ENCODE results near the gene PPP1R12B.
"Not testable (repeated sequence)": the region's sequence is repeated elsewhere in the genome, so short reads cannot be mapped to it uniquely, and the experiment has no call there.

The PPP1R12B gene

GRCh38 chr1:202493112-202493511 is 144.6 kb downstream of the PPP1R12B start:
- not testable (repeated sequence) for DNase-seq

GRCh38 chr1:202498542-202498941 is 150.0 kb downstream of the PPP1R12B start:
- no peak for DNase-seq

GRCh38 chr1:202499997-202500396 is 151.5 kb downstream of the PPP1R12B start:
- not testable (repeated sequence) for DNase-seq

- DNase-seq: peak; percentile 45
Observed at GRCh38 chr1:202501281-202501680, 152.8 kb downstream of the PPP1R12B start.

DNA sequence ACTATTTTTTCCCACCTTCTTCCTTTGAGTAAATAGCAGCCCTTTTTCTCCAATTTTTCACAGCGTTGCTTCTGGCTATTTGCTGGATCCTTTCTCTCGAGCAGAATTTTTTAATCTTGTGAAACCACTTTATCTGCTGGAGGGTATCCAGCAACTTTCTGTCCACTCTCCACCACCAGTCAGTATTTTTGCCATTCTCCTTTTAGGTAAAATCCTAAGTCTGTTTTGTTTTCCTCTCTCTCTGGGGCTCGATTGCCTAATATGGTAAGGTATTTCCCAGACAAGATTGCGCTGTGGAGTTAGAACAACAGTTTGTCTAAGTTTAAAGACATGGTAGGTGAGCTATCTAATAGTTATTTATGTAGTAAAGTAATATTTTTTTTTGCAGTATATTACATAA is 156.9 kb downstream of the PPP1R12B start:
- no peak for DNase-seq

GRCh38 chr1:202505880-202506575 is 157.5 kb downstream of the PPP1R12B start:
- DNase-seq: not testable (repeated sequence)

DNA sequence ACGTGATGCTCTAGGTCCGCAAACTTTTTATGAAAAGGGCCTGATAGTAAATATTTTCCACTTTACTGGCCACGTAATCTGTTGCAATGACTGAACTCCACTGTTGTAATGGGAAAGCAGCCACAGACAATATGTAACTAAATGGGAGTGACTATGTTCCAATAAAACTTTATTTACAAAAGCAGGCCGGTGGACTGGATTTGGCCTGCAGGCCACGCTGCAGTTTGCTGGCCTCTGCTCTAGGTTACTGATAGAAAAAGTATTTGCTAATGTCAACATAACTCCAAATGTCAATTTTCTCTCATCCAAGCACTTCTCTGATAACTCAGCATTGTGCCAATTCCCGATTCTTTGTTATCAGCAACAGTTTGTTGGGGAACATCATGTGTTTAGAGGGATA is 160.4 kb downstream of the PPP1R12B start:
- DNase-seq: not testable (repeated sequence)

DNA sequence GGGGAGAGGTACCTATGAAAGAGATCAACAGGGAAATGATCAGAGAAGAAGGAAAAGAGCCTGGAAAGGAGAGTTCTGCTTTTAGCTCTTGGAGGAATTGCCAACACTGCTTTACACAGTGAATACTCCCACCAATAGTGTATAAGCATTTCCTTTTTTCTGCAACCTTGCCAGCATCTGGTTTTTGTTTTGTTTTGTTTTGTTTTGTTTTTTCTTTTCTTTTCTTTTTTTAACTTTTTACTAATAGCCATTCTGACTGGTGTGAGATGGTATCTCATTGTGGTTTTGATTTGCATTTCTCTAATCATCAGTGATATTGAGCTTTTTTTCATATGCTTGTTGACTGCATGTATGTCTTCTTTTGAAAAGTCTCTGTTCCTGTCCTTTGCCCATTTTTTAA is 165.4 kb downstream of the PPP1R12B start:
- peak; percentile 17 for DNase-seq

DNA sequence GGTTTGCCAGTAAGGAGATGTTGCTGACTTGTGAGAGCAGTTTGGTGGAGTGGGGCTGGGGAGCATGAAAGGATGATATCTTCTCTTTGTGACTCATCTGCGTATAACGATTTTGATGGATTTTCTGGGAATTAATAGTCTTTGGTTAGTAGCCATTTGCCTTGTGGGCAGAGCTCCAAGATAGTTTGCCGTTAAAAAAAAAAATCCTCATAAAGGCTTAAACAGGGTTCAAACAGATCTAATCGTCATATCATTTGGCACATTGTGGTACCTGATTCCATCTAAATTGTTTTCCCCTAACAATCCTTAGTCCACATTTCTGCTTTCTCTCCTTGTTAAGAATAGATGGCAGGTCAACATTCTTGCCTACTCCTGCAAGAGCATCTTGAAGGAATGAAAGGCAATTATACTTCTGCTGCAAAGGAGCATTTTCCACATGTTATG is 168.0 kb downstream of the PPP1R12B start:
- no peak for DNase-seq

GRCh38 chr1:202517146-202517545 is 168.6 kb downstream of the PPP1R12B start:
- DNase-seq: not testable (repeated sequence)

GRCh38 chr1:202518180-202518579 is 169.7 kb downstream of the PPP1R12B start:
- not testable (repeated sequence) for DNase-seq

GRCh38 chr1:202518905-202519304 is 170.4 kb downstream of the PPP1R12B start:
- not testable (repeated sequence) for DNase-seq

DNA sequence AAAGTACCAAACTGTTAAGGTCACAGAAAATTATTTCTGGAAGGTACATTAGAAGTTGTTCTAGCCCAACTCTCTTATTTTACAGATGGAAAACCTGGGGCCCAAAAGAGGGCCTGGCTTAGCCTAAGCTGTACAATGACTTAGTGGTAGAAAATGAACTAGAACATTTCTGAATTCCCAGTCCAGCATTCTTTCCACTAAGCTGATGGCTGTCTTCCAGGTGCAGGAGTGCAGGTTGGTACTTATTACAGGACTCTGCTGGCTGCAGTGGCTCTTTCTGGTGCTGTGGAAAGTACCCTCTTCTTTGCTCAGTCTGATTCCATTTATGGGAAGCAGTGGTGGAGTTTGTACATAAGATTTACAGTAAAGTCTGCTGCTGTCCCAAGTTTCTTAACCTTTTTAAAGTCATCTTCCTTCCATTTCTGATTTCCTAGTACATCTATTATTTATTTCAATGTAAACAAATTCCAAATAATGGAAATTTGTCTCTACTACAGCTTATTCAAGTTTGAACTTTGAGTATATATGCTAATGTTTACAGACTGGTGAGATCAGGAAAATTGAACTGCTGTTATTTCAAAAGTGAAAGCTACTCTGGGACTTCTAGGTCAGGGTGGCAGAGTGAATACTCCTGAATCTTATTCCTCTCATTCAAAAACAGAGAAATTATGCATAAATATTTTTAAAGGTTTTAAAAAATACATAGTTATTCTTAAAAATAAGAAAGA is 171.8 kb downstream of the PPP1R12B start:
- not testable (repeated sequence) for DNase-seq

DNA sequence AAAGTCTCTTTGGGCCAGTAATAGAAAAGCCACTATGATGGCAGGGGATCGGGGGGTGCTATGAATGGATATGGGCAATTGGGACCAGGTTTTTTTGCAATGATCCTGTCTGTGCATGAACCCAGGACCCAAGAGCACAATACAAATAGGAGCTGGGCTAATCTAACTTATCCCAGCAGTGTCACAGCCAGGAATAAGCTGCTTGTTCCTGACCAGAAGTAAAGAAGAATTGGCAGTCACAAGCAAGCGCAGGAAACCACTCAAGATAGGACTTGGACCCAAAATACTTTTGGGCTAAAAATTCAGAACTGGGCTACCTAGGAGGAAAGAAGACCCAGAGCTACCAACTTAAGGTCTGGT is 172.3 kb downstream of the PPP1R12B start:
- DNase-seq: not testable (repeated sequence)

DNA sequence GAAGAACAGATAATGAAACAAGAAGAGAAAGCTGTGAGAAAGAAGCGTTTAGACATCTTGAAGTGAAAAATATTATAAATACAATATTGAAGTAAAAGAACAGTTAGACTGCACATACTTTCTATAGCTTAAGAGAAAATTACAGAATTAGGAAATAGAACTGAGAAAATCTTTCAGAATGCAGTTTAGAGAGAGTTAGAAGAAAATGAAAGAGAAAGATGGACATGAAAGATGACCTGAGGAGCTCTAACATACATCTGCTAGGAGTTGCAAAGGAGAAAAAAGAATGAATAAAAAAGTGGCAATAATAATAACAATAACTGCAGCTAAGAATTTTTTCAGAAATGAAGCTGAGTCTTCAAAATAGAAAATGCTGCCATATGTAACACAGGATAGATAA is 173.0 kb downstream of the PPP1R12B start:
- DNase-seq: peak; percentile 8

- no peak for DNase-seq
Observed at GRCh38 chr1:202521886-202522285, 173.4 kb downstream of the PPP1R12B start.

- DNase-seq: peak; percentile 66
Observed at GRCh38 chr1:202526056-202526455, 177.6 kb downstream of the PPP1R12B start.

DNA sequence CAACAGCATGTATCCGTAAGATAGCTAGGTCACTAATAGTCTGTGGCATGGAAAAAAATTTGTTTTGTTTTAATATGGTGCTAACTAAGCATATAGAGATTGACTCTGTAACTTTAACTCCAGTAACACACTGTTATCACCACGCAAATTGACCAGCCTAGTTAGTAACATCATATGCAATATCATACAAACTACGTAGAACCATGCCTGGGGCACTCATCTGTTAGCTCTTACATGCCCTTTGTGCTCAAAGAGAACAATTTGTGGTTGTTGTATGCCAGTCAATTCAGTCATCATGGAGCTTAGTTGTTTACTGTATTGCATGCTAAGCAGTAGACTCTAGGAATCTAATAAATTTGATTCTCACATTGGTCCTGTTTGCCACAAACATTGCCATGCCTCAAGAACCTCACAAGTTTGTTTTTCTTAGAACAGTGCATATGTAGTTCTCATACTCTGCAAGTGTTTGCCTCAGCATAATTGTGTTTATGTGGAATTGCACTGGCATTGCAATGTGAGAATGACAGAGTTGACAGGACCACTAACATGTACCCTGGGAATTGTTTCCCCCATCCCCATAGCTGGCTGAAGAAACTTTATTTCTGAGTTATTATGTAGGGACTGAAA is 179.7 kb downstream of the PPP1R12B start:
- DNase-seq: not testable (repeated sequence)

DNA sequence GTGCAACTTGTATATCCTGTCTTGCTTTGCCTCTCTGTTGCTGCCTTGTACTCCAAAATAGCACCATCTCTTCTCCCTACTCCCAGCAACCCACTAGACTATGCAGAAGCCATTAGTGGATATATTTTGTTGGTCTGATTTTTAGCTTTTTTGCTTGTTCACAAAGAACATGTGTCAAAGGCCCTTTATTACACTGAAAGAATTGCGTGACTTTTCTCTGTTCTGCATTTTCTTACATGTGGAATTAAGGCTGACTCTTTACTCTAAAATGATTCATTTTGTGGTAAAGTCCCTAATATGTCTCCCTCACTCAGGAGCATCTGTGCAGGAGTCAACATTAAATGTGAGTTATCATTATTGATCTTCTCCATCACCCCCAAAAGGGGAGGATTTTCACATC is 182.2 kb downstream of the PPP1R12B start:
- peak; percentile 68 for DNase-seq

GRCh38 chr1:202531472-202531811 is 182.9 kb downstream of the PPP1R12B start:
- peak; percentile 39 for DNase-seq

GRCh38 chr1:202531812-202532616 is 183.5 kb downstream of the PPP1R12B start:
- DNase-seq: peak; percentile 25

GRCh38 chr1:202539166-202539574 is 190.7 kb downstream of the PPP1R12B start:
- peak; percentile 70 for DNase-seq

GRCh38 chr1:202539583-202539982 is 191.1 kb downstream of the PPP1R12B start:
- DNase-seq: not testable (repeated sequence)
